Stimulated activated naive B cell treated with anti-CD40 and anti-IgM and Interleukin-4, amounts not matched to agents 10 μg/mL and 1 μg/mL and 100 μg/mL, for 72 hours (primary cell): ENCODE results near the gene RERG.

Source experiments
- ATAC-seq, 2 donors: fragments of 150-1000 bp; cut with Tn5 transposase; replicated peaks; 2 replicates each; pipeline ENCODE4 v1.10.0; 2021; ENCODE audit warnings: moderate library complexity in 1 of 2
- DNase-seq: peaks from one replicate; pipeline ENCODE4 v3.0.0; 2021
- H3K27ac Mint-ChIP-seq: one replicate; pipeline ENCODE4 v1.8.0; 2022; ENCODE audit warnings: mild to moderate bottlenecking, mixed read lengths
- H3K27me3 Mint-ChIP-seq, 2 donors: one replicate each; pipeline ENCODE4 v1.8.0; 2022; ENCODE audit warnings: mixed read lengths in 2 of 2
- H3K36me3 Mint-ChIP-seq, 2 donors: one replicate each; pipeline ENCODE4 v1.8.0; 2022; ENCODE audit warnings: mixed read lengths in 2 of 2, mild to moderate bottlenecking in 1 of 2
- H3K4me1 Mint-ChIP-seq, 2 donors: one replicate each; pipeline ENCODE4 v1.8.0; 2022; ENCODE audit warnings: mixed read lengths in 2 of 2, mild to moderate bottlenecking in 1 of 2
- H3K4me3 Mint-ChIP-seq, 2 donors: one replicate each; pipeline ENCODE4 v1.8.0; 2022; ENCODE audit warnings: mild to moderate bottlenecking in 2 of 2, mixed read lengths in 2 of 2, moderate library complexity in 1 of 2
- H3K9me3 Mint-ChIP-seq, 2 donors: one replicate each; pipeline ENCODE4 v1.8.0; 2022; ENCODE audit warnings: mixed read lengths in 2 of 2, mild to moderate bottlenecking in 1 of 2

Gene RERG

DNA sequence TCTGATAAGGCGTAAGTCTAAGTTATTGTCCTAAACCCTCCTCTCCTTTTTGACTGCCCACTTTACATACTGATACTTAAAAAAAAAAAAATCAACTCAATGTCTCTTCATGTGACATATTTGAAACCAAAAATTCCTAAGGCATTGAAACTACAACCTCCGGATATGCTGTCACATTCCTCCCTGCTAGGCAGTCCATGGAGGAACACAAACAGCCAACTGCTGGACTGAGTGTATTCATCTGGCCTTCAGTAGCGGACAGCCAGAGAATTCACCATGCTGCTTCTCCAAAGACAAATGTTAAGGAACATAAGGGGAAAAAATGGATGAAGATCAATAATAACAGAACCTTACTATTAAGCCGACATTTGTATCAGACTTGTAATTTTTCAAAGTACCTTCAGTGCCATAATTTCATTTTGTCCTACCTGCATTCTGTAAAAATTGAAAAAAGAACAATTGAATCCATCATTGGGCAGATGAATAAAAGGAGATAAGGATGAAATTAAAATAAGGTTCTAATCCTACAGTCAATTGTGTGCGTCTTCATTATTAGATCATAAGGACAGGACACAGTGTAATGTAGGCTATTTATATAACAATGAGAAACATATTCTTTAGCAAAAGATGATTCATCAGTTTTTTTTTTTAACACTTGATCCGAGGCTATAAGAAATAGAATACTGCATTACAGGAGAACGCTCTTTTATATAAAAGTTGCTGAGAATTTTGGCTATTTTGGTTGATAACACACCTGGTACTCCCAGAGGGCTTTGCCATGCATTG is 12.2 kb downstream of the RERG start:
- no peak overlapping the region for H3K27ac Mint-ChIP-seq
- ATAC-seq (no peak), DNase-seq (no peak)
- H3K36me3 Mint-ChIP-seq, result no peaks in the 10 kb centered on the region
- H3K4me1 Mint-ChIP-seq, result no peaks in the 10 kb centered on the region
- no peak overlapping the region for H3K4me3 Mint-ChIP-seq
- H3K27me3 Mint-ChIP-seq, result peaks cover 12 to 24% of the 10 kb centered on the region in 2 donors
- peaks cover 0 to under 1% of the 10 kb centered on the region in 2 donors for H3K9me3 Mint-ChIP-seq

DNA sequence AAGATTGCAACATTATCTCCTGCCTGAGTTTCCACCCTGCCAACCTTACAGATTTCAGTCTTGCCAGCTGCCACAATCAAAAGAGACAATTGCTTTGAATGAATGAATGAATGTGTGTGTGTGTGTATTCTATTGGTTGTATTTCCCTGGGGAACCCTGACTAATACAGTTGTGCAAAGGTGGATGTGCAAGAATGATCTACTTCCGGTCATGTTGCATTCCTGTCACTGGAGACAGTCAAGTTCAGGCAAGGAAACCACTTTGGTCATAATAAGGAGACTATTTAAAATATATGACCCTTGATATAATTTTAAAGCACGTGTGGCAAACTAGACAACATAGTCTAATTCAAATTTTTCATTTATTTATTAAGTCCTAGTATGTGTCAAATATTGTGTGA is 13.1 kb downstream of the RERG start:
- DNase-seq (no peak), ATAC-seq (no peak)
- Mint-ChIP-seq H3K9me3 (peaks cover 0 to 3% of the 10 kb centered on the region in 2 donors), H3K36me3 (no peaks in the 10 kb centered on the region), H3K4me1 (no peaks in the 10 kb centered on the region), H3K4me3 (no peak overlapping the region), H3K27me3 (peaks cover 12 to 26% of the 10 kb centered on the region in 2 donors), H3K27ac (no peak overlapping the region)

DNA sequence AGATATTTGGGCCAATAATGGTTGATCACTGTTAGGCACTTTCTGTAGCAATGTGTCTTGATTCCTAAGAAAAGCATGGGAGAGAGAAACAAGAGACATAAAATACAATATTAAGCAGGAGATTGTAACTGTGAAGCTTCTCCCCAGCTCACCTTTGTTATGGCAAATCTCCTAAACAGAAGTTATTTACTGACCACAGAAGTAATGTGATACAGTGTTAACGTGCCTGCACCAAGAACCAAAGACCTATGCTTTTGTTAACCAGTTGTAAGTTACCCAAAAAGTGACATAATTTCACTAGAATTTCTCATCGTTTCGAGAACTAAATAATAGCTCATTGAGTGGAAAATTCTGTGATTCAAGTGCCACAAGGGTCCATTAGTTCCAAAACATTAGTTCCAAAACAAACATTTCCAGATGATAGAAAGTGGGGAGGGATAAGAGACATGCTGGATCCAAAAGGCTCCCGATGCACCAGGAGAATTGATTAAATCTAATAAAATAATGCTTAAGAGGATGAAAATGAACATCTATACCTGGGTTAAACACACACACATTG is 14.3 kb downstream of the RERG start:
- no peaks in the 10 kb centered on the region for H3K36me3 Mint-ChIP-seq
- no peak overlapping the region for H3K4me3 Mint-ChIP-seq
- peaks cover 17 to 29% of the 10 kb centered on the region in 2 donors for H3K27me3 Mint-ChIP-seq
- DNase-seq (no peak), ATAC-seq (no peak)
- H3K4me1 Mint-ChIP-seq, result no peaks in the 10 kb centered on the region
- peaks cover 0 to 4% of the 10 kb centered on the region in 2 donors for H3K9me3 Mint-ChIP-seq
- no peak overlapping the region for H3K27ac Mint-ChIP-seq

DNA sequence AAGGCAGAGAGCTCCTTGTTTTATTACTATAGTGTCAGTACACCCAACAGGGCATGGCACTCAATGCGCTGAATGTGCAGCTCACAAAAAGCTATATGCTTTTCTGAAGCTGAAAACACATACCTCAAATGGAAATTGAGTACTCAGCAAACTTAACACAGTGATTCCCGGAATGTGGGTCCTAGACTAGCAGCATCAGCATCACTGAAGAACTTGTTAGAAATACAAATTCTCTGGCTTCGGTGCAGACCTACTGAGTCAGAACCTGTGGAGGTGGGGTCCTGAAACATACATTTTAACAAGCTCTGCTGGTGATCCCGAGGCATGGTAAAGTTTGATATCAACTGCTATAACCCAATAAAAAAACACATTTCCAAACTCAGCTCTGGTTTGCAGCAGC is 14.9 kb downstream of the RERG start:
- H3K4me3 Mint-ChIP-seq, result no peak overlapping the region
- H3K4me1 Mint-ChIP-seq, result no peaks in the 10 kb centered on the region
- DNase-seq (no peak), ATAC-seq (no peak)
- no peaks in the 10 kb centered on the region for H3K36me3 Mint-ChIP-seq
- peaks cover 0 to 4% of the 10 kb centered on the region in 2 donors for H3K9me3 Mint-ChIP-seq
- H3K27ac Mint-ChIP-seq, result no peak overlapping the region
- peaks cover 15 to 26% of the 10 kb centered on the region in 2 donors for H3K27me3 Mint-ChIP-seq

DNA sequence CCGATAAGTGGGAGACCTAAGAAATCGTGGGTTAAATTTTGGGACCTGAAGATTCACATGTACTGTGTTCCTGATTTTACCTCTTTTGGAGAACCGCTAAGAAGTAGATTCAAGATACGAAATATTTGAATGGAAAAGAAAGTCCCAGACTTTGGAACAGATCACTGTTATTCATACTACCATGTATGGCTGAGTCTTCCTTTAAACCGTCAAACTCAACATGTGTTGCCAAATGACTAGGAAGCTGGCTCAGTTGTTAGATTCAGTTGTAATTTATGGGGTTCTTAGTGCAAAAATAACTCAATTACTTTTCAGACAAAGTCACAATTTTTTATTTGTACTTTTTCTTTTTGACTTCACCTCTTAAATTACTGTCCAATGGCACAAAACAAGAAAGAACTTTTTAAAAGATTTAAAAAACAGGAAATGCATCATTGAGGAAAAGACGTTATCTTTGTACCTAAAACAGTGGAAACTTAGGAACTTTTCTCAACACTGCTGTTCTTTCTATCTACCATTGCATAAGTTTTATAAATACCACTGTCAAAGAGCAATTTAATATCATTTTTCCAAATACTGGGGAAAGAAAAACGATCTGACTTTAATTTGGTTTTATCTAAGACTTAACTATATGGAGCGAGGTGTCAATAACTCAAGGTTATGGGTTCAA is 15.7 kb downstream of the RERG start:
- Mint-ChIP-seq H3K27me3 (peaks cover 9 to 18% of the 10 kb centered on the region in 2 donors), H3K9me3 (peaks cover 0 to 4% of the 10 kb centered on the region in 2 donors), H3K4me3 (no peak overlapping the region), H3K36me3 (no peaks in the 10 kb centered on the region), H3K4me1 (no peaks in the 10 kb centered on the region), H3K27ac (no peak overlapping the region)
- no peak for ATAC-seq
- no peak for DNase-seq

DNA sequence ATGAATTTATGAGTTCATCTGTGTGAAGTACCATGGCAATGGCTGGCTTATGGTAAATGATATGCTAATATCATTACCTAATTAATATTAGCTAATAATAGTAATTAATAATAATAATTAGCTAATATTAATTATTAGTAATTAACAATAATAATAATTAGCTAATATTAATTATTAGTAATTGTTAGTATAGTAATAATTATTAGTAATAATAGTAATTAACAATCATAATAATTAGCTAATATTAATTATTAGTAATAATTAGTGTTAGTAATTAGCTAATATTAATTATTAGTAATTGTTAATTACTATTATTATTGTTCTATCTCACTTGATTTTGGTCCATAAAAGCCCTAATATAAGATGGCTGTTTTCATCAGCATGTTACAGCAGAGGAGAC is 19.8 kb downstream of the RERG start:
- H3K4me3 Mint-ChIP-seq, result no peak overlapping the region
- peaks cover 0 to 4% of the 10 kb centered on the region in 2 donors for H3K9me3 Mint-ChIP-seq
- DNase-seq (no peak), ATAC-seq (no peak)
- no peak overlapping the region for H3K27ac Mint-ChIP-seq
- H3K27me3 Mint-ChIP-seq, result peaks cover 13 to 19% of the 10 kb centered on the region in 2 donors
- no peaks in the 10 kb centered on the region for H3K4me1 Mint-ChIP-seq
- H3K36me3 Mint-ChIP-seq, result no peaks in the 10 kb centered on the region

DNA sequence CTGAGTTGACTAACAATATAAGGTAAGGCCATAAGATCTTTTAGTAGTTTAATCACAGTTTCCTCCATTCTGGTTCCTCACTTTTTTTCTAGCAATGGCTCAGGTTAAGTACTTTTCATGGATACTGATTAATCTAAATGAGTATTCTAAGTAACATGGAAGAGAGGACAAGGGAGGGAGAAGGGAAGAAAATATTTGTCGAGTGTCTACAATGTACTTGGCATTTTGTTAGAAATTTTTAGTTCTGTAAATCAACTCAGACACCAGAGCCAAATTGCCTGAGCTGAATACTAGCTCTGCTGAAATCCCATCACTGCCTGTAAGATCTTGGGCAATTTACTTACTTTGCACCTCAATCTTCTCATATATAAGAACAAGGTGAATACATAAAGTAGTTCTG is 20.2 kb downstream of the RERG start:
- H3K4me3 Mint-ChIP-seq, result no peak overlapping the region
- H3K9me3 Mint-ChIP-seq, result peaks cover 0 to 4% of the 10 kb centered on the region in 2 donors
- H3K36me3 Mint-ChIP-seq, result no peaks in the 10 kb centered on the region
- no peaks in the 10 kb centered on the region for H3K4me1 Mint-ChIP-seq
- ATAC-seq, result no peak
- no peak for DNase-seq
- H3K27ac Mint-ChIP-seq, result no peak overlapping the region
- peaks cover 13 to 19% of the 10 kb centered on the region in 2 donors for H3K27me3 Mint-ChIP-seq

DNA sequence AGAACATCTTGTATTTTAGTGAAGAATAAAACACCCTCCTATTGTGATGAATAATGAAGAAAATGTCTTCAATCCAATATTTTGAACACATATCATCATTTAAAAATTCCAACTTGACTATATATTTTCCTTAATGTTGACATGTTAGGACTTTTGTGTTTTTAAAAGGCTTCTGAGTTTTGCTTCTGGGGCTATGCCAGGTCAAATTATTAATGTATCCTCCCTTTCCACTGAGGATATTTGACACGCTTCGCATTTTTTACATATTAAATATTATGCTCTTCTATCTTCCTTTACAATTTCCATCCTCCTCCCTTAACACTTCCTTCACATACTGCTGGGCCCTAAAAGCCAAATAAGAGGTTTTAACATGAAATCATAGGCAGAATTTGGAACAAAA is 20.6 kb downstream of the RERG start:
- ATAC-seq (no peak), DNase-seq (no peak)
- peaks cover 13 to 19% of the 10 kb centered on the region in 2 donors for H3K27me3 Mint-ChIP-seq
- no peak overlapping the region for H3K4me3 Mint-ChIP-seq
- H3K27ac Mint-ChIP-seq, result no peak overlapping the region
- H3K4me1 Mint-ChIP-seq, result no peaks in the 10 kb centered on the region
- peaks cover 0 to 4% of the 10 kb centered on the region in 2 donors for H3K9me3 Mint-ChIP-seq
- H3K36me3 Mint-ChIP-seq, result no peaks in the 10 kb centered on the region

- Mint-ChIP-seq H3K9me3 (peaks cover 0 to 4% of the 10 kb centered on the region in 2 donors), H3K4me1 (no peaks in the 10 kb centered on the region), H3K4me3 (no peak overlapping the region), H3K27ac (no peak overlapping the region), H3K27me3 (peaks cover 13 to 19% of the 10 kb centered on the region in 2 donors), H3K36me3 (no peaks in the 10 kb centered on the region)
- no peak for DNase-seq
- no peak for ATAC-seq
These were observed 21.3 kb downstream of the RERG start for GRCh38 chr12:15199930-15200329.

DNA sequence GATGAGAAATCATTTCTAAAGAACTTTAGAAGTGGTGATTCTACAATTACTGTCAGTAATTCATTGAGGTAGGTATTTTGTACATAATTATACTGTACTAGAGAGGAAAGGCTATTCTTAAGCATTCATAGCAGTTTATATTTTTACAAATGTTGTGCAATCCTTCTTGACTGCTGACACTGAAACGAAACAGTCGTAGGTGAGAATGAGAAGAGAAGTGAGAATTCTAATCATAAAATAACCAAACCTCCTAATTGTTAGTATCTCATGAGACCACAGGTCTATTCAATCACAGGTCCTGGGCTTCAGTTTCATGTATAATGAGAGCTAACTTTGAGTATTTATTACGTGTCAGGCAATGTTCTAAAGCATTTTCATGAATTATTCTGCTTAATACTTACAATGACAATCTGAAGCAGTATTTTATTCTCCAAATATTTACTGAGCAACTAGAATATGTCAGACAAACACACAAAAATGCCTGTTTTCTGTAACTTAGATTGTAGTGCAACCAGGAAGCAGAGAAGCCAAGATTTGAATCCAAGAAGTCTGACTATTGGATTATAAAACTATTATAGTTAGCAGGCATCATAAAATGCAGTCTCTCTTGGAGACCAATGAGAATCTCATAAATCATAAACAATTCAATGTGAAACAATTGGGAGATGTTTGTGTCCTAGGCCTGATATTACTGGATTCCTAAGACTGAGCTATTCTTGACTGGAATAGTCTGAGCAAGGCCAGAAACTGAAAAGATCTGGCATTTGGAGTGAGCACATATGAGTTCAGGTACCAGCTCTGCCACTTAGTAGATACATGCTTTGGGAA is 24.3 kb downstream of the RERG start:
- Mint-ChIP-seq H3K36me3 (no peaks in the 10 kb centered on the region), H3K27me3 (peaks cover 20 to 35% of the 10 kb centered on the region in 2 donors), H3K9me3 (no peaks in the 10 kb centered on the region), H3K27ac (no peak overlapping the region), H3K4me3 (no peak overlapping the region), H3K4me1 (no peaks in the 10 kb centered on the region)
- ATAC-seq (no peak), DNase-seq (no peak)

- no peaks in the 10 kb centered on the region for H3K36me3 Mint-ChIP-seq
- H3K27me3 Mint-ChIP-seq, result peaks cover 24 to 42% of the 10 kb centered on the region in 2 donors
- no peaks in the 10 kb centered on the region for H3K4me1 Mint-ChIP-seq
- no peak overlapping the region for H3K27ac Mint-ChIP-seq
- no peak for DNase-seq
- no peak for ATAC-seq
- no peak overlapping the region for H3K4me3 Mint-ChIP-seq
- H3K9me3 Mint-ChIP-seq, result no peaks in the 10 kb centered on the region
These were observed 25.0 kb downstream of the RERG start for GRCh38 chr12:15196221-15196620.

DNA sequence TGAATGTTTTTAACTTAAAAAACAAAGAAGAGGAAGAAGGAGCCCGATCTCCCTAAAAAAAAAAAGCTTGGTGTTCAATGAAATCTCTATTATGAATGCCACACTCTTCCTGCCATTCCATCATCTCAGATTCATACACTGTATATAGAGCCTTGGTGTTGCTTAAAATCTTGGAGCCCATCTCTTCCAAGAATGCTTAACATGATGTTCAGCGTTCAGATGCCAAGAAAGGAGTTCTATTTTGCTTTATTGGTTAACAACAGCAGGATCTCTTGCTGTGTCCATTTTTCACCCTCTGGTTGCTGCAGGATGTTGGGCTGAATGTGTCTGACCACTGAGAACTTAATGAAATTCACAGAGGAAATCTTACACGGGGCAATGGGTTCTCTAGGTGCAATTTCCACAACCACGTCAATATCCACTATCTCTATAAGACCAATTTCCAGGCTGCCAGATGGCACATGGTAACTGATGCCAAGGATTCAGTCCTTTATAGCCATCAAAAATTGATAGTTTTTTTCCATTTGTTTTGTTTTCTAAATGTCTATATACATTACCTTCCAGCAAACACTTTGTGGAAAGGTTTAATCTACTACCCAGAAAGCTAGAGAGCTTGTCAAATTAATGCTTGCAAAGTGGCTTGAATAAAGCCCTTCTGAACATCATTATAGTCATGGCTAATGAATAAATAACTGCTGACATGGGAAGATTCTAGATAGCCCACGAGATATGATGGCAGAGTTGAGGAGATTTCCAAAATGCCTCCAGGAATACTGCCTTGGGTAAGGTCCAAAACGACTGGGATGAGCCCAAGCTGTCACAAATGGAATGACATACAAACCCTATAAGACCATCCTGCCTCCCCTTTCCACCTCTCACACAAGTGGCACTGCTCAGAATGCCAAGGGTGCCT is 26.5 kb downstream of the RERG start:
- no peaks in the 10 kb centered on the region for H3K4me1 Mint-ChIP-seq
- no peak overlapping the region for H3K4me3 Mint-ChIP-seq

GRCh38 chr12:15193946-15194345 is 27.3 kb downstream of the RERG start:
- ATAC-seq (no peak), DNase-seq (no peak)
- peaks cover 20 to 36% of the 10 kb centered on the region in 2 donors for H3K27me3 Mint-ChIP-seq
- no peaks in the 10 kb centered on the region for H3K4me1 Mint-ChIP-seq
- no peaks in the 10 kb centered on the region for H3K9me3 Mint-ChIP-seq
- H3K36me3 Mint-ChIP-seq, result no peaks in the 10 kb centered on the region
- no peak overlapping the region for H3K4me3 Mint-ChIP-seq
- H3K27ac Mint-ChIP-seq, result no peak overlapping the region

More for the DNA sequence above, 26.5 kb downstream of the RERG start:
- DNase-seq (no peak), ATAC-seq (no peak)
- H3K36me3 Mint-ChIP-seq, result no peaks in the 10 kb centered on the region
- H3K27me3 Mint-ChIP-seq, result peaks cover 24 to 42% of the 10 kb centered on the region in 2 donors
- H3K27ac Mint-ChIP-seq, result no peak overlapping the region
- no peaks in the 10 kb centered on the region for H3K9me3 Mint-ChIP-seq
